HG03025 (cell line): ENCODE results near the gene NPAS3.
A peak's percentile ranks its signal among the peaks of the same experiment; 100 is the strongest.

Experiments
- ATAC-seq: cut with Tn5 transposase; IDR thresholded peaks from one replicate; pipeline ENCODE4 v1.9.1; 2021; ENCODE audit warnings: mild to moderate bottlenecking, moderate library complexity; ENCODE audit not compliant: unreplicated experiment, low FRiP score

Gene NPAS3

GRCh38 chr14:33835677-33836076 lies 897.0 kb downstream of the NPAS3 start:
- no peak for ATAC-seq

- no peak for ATAC-seq
Measured at GRCh38 chr14:33836203-33836899, 897.7 kb downstream of the NPAS3 start.

- ATAC-seq = no peak
Measured at GRCh38 chr14:33836900-33837577, 898.4 kb downstream of the NPAS3 start.

- no peak for ATAC-seq
Measured at GRCh38 chr14:33837943-33838683, 899.4 kb downstream of the NPAS3 start.

GRCh38 chr14:33839193-33840076 lies 900.8 kb downstream of the NPAS3 start:
- peak; percentile 47 for ATAC-seq

GRCh38 chr14:33840797-33841196 lies 902.1 kb downstream of the NPAS3 start:
- no peak for ATAC-seq

- ATAC-seq = no peak
Measured at GRCh38 chr14:33842299-33842698, 903.6 kb downstream of the NPAS3 start.

- no peak for ATAC-seq
Measured at GRCh38 chr14:33844118-33844517, 905.4 kb downstream of the NPAS3 start.

GRCh38 chr14:33846100-33846824 lies 907.6 kb downstream of the NPAS3 start:
- no peak for ATAC-seq

- no peak for ATAC-seq
Measured at GRCh38 chr14:33847066-33847465, 908.4 kb downstream of the NPAS3 start.

GRCh38 chr14:33848009-33848408 lies 909.3 kb downstream of the NPAS3 start:
- no peak for ATAC-seq

- ATAC-seq = no peak
Measured at GRCh38 chr14:33848706-33849454, 910.2 kb downstream of the NPAS3 start.

GRCh38 chr14:33849455-33849801 lies 910.7 kb downstream of the NPAS3 start:
- no peak for ATAC-seq

GRCh38 chr14:33850826-33851225 lies 912.1 kb downstream of the NPAS3 start:
- no peak for ATAC-seq

GRCh38 chr14:33851366-33851765 lies 912.7 kb downstream of the NPAS3 start:
- ATAC-seq = no peak

GRCh38 chr14:33851931-33852330 lies 913.3 kb downstream of the NPAS3 start:
- no peak for ATAC-seq
